T-helper 9 cell (primary cell): Measurements from ENCODE around the gene LRRC1.
A peak's percentile ranks its signal among the peaks of the same experiment; 100 is the strongest.
"Not testable (repeated sequence)": the region's sequence is repeated elsewhere in the genome, so short reads cannot be mapped to it uniquely, and the experiment has no call there.

ENCODE experiments used
- DNase-seq: peaks from one replicate; pipeline ENCODE4 v3.0.0-alpha.2; 2020
- total RNA-seq, 2 donors: gene quantifications; one replicate each; lab custom pipeline; 2026; lab: John Stamatoyannopoulos, UW

LRRC1 gene
- total RNA-seq: 3.4 to 7.9 reads per million in 2 donors

DNA sequence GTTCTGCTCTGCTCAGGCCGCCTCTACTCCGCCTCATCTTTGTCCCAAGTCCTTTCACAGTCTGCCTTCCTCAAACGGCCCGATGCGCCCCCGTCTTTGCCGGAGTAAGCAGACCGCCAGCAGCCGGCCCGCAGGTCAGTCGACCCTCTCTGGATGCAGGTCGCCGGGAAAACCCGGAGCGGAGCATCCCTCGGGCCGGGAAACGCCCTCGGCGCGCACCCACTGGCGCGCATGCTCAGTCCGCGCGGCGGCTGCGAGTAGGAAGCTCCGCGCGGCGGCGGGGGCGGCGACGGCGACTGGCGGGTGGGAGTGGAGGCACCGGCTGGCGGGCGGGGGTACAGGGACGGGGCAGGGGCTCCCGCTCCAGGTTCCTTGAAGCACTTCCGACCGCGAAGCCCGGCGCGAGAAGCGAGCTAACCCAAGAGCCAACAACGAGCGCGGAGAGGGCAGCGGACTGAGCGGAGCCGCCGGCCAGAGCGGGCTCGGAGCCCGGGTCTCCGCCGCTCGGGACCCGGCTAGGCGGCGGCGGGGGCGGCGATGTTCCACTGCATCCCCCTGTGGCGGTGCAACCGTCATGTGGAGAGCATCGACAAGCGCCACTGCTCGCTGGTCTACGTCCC lies at the start of gene LRRC1:
TSS of gene LRRC1 (plus strand) at position 286 of the 620 bp plus-strand sequence. CDS start at position 538, 252 bp downstream.
- peak; percentile 78 for DNase-seq

DNA sequence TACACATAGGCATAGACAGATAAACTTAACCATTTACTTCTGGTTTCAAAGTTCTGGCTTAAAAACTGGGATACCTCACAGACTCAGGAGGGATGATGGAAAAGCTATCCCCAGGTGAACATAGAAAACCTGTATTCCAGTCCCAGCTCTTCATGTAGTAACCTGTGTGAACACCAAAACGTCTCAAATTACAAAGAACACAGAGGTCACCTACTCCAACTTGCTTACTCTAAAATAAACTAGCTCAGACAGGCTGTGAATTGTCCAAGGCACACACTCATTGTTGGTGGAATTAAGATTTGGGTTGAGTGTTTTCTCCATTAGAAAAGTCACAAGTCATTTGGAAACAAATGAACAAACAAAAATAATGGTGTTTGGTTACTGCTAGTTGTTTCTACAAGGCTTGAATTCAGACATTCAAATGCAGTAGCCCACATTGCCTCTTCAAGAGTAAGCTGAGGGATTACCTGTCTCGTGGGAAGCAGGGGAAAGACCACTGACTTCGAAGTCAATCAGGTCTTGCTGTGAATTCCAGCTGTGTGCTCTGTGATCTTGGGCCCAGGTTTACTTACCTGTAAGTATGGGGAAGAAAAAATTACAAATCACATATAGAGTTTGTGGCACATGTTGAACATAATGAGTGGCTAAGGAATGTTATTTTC lies 48.2 kb upstream of the LRRC1 start:
- DNase-seq: no peak

DNA sequence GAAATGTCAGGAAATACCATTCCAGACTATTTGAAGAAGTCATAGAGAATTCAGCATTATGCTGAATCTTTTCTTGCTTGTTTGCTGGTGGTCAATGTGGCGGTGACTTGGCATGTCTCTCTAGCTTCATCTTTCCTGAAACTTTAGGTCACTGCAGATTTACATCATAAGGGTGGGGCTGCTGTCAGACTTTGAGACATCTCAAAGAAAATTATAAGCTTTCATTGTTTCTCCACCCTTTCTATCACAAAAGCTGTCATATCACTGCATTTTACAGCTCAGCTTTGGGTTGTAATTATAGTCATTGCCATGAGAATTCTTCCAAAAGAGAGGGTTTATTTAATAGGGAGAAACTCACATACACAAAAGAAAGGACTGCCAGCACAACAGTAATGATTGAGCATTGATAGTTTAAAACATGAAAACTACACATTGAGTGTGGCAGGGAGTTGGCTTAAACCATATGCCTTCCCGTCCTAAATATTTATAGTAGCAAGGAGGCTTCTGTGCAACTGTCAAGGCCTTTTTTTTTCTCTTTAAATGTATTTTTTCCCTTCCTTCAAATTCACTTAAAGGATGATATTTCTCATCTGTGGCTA lies 44.7 kb upstream of the LRRC1 start:
- DNase-seq: no peak

DNA sequence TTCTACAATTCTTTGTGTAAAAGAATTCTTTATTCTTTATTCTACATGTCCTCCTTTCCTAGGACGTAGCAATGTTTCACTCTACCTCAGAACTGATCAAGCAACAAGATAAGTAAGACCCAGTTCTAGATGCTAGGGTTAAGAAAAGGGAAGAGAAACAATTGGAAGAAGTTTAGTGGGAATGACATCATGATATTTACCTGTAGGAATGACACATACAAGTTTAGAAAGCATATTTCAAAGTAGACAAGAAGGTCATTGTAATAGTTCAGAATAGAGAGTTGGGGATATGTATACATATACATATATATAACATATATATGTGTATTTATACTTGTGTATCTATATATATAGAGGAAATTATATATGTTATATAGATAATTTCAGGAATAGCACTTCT lies 43.4 kb upstream of the LRRC1 start:
- DNase-seq: no peak

DNA sequence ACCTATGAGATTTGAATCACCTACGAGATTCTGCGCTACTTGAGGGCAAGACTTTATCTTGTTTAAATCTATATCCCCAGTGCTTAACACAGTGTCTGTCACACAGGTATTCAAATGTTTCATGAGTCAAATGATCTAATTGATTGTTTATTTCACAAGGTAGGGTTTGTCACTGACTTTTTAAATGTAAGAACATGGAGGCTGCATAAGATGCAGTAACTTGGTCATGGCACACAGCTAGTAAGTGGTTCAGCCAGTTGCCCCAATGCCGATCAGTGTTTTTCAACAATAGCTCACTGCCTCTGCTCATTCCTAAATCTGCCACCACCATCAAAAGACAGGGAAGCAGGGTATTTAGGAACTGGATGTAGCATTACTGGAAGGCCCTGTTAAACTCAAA lies 42.4 kb upstream of the LRRC1 start:
- no peak for DNase-seq

DNA sequence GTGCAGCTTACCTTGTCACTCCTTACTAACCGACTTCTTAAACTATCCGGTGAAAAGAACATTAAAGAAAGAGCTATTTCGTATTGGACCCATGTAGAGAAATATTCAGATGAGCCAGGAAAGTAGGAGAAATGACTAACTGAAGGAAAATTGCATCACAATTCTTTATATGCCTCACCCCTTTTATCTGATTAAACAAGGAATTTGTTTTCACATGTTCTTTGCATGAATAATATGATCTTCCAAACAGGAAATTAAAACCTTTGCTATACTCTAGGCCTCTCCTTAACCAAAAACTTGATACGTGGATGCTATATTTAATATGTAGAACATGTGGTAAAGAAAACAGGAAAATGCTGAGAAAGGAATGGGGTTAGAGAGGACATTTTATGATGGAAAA lies 41.9 kb upstream of the LRRC1 start:
- no peak for DNase-seq

DNA sequence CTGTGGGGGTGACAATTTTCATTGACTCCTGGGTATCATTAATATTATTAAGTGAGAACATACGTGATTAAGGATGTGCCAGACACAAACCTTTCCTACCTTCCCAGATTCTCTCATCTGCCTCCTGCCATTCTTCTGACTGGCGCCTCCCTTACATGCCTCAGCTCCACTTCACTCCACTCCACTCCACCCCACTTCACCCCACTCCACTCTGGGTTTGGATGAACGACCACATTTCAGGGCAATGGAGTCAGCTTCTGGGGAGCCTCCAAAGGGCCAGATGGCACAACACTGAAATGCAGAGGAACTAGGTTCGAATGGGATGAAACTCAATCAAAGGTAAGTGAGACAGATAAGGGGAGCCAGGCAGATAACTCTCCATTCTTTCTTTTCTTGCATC lies 40.5 kb upstream of the LRRC1 start:
- DNase-seq: no peak

DNA sequence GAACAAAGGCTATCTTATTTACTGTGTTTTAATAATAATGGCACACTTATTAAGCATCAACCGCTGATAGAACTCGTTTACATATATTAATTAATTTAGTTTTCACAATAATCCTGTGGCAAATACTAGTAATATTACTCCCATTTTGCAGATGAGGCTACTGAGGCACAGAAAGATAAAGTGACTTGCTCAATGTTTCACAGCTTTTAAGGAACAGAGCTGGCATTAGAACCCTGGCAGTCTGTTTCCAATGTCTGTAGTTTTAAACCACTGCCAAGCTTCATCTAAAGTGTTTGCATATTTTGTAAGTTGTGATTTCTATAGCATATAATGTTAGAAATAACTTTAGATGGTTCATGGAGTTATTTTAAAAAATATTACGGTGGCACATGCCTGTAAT lies 38.4 kb upstream of the LRRC1 start:
- no peak for DNase-seq

DNA sequence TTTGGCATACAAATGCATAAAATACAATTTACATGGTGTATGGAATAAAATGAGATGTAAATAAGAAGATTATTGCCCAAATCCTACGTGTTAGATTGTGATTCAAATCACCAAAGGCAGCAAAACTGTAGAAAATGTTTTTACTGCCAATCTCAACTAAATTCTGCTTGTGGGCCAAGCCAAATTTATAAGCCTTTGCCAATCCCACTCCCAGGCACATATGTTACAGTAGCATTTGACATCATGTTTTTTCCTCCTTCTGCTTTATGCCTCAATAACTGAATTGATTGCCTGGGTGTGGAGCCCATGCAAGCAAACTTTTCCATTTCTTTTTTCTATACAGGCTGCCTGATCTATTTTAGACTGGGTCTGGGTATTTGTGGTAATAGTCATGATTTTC lies 36.3 kb upstream of the LRRC1 start:
- DNase-seq: no peak

DNA sequence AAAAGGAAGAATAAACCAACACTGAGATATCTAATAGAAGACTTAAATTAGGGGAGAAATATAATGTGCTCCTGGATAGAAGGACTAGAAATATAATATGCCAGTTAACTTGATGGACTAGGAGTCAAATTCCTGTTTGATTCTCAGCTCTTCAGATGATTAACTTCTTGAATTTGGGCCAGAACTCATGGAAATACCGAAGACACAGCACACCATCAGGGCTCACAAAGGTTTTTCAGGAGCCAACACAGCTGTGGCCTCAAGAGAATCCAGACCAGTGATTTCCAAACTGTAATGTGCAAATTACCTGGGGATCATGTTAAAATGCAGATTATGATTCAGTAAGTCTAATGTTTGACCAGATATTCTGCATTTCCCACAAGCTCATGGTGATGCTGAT lies 33.8 kb upstream of the LRRC1 start:
- DNase-seq: no peak

DNA sequence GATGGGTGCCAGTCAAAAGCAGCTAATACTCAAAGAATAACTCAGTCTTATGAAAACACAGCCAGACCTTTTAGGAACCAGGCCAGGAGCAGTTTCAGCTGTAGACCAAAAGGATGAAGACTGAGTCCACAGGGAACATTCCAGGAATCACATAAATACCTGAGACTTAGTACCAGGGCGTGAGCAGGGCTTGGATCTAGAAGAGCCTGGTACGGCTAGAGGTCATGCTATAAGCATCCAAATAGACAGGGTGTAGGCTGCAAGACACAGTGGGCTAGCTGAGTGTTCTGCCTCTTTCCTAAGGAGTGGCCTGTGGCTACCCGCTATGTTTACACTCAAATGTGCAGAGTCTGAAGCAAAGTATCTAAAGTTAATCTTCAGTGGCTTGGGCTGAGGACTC lies 29.5 kb upstream of the LRRC1 start:
- DNase-seq: no peak

DNA sequence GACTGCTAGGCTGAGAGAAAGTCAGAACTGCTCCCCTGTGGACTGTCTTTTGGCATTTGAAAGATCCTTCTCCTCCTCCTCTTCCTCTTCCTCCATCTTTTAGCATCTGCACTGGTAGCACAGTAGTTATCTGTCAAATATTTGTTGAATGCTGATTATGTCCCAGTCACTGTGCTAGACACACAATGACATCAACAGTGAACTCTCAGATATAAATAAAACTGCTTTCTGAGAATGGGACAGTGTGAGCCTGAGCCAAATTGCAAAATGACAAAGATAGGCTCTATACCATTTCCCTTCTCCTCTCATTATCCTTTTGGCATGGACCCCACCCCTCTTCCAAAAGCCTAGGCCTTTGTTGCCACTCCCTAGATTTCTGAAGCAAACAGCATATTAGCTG lies 27.9 kb upstream of the LRRC1 start:
- DNase-seq: no peak

DNA sequence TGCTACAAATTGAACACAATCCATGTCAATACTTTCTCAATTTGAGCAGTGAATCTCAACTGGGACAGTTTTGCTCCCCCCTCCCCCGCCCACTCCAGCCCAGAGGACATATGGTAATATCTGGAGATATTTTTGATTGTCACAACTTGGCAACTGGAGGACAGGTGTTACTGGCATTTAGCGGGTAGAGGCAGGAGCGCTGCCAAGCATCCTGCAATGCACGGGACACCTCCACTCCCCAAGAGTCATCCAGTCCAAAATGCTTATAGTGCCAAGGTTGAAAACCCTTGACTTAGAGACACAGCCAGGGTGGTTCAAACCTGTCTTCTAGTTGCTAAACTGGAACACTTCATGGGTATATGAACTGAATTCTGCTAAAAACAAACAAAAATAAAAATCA lies 26.9 kb upstream of the LRRC1 start:
- no peak for DNase-seq

DNA sequence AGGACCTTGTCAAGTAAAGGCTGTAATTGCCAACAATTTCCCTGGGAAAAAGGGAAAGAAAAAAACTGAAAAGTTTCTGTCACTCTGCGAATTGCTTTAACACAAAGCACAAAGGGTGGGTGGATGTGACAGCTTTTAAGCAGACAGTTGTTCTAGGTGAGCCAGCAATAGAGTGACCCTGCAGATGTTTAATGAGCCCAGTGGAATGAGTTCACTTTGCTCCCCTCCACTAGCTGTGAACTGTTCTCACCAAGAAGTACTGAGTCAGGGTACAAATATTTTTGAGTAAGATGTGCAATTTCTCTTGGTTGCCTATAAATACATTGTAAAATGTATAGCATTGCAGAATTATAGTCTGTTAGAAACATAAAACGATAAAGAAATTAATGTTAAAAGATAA lies 26.2 kb upstream of the LRRC1 start:
- DNase-seq: no peak

DNA sequence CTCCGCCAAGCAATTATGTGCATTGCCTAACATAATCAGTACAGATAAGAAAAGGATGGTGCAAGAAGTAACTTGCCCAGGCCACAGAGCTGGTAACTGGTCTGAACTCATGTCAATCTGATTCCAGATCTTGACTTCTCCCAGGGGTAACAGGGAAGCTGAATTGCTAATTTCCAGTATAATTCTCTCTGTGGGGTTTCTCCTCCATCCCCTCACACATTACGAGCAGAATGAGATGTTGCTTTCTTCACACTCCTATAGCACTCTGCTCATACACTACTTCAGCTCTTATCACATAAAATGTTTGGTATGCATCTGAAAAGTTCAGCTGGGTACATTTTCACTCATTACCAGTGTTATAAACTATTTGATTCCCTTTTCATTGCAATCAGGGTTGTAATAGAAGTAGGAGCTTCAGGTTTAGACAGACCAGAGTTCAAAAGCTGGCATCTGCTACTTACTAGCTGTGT lies 24.0 kb upstream of the LRRC1 start:
- no peak for DNase-seq

DNA sequence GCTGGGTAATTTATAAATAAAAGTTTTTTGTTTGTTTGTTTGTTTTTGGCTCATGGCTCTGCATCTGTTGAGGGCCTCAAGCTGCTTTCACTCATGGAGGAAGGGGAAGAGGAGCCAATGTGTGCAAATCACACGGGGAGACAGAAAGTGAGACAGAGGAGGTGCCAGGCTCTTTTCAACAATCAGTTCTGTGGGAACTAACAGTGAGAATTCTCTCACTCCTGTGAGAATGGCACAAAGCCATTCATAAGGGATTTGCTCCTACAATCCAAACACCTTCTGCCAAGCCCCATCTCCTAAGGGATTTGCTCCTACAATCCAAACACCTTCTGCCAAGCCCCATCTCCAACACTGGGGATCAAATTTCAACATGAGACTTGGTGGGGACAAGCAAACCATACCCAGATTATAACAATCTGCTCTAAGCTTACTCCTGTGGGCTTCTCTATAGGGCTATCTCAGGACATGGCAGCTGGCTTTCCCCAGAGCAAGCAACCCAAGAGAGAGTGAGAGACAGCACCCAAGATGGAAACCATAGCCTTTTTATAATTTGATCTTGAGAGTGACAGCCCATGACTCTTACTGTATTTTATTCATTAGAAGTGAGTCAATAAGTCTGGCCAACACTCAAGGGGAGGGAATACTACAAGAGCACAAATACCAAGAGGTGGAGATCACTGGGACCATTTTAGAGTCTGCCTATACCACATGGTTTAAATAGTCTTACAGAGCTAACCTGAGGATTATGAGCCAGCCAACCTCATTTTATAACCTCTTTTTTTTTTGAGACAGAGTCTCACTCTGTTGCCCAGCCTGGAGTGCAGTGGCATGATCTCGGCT lies 22.8 kb upstream of the LRRC1 start:
- DNase-seq: no peak

DNA sequence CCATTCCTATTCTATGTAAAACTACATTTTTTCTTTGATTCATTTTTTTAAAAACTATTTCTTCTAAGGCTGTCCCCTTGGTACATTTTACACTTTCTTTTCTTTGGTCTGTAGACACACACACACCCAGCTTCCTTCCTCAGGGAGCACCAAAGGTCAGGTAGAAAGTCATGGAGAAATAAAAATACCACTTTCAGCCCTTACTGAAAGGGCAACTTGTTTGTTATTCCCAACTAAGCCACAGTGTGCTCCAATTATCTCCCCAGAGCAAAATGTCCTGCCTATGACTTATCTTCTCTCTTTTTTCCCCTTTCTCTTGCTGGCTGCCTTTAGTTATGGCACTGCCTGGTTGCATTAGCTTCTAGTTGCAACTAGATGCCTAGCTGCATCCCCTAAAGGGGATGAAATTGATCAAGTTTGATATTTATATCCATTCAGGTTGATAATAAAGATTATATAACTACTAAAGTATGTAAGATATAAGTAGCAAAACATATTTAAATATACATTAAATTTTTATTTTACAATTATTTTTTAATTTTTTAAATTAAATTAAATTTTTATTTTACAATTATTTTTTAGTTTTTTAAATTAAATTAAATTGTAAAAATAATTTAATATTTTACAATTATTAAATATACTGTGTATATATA lies 21.6 kb upstream of the LRRC1 start:
- DNase-seq: no peak

DNA sequence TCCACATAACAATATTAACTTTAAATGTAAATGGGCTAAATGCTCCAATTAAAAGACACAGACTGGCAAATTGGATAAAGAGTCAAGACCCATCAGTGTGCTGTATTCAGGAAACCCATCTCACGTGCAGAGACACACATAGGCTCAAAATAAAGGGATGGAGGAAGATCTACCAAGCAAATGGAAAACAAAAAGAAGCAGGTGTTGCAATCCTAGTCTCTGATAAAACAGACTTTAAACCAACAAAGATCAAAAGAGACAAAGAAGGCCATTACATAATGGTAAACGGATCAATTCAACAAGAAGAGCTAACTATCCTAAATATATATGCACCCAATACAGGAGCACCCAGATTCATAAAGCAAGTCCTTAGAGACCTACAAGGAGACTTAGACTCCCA lies 18.7 kb upstream of the LRRC1 start:
- not testable (repeated sequence) for DNase-seq

DNA sequence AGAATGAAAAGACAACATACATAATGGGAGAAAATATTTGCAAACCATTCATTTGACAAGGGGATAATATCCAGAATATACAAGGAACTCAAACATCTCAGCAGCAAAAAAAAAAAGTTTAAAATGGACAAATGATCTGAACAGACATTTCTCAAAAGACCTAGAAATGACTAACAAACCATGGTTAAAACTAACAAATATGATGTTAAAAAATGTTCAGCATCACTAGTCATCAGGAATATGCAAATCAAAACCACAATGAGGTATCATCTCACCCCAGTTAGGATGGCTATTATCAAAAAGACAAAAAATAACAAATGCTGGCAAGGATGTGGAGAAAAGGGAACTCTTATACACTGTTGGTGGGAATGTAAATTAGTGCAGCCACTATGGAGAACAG lies 9.8 kb upstream of the LRRC1 start:
- not testable (repeated sequence) for DNase-seq

DNA sequence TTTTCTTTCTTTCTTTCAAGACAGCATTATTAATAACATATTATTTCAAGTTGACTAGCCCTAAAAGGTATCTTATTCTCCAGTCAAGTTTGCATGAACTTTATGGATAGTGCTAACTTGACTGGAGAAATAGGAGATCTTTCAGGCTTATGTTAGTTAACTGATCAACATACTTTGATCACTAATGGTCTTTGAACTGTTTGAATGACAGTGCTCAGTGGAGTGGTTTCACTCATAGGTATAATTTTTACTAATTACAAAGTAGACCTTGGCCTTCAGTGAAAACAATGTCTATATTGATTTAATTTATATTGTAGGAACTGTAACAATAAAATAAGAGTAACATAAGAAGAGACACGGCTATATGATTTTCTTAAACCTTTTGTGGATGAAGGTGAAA lies 8.0 kb upstream of the LRRC1 start:
- DNase-seq: no peak

DNA sequence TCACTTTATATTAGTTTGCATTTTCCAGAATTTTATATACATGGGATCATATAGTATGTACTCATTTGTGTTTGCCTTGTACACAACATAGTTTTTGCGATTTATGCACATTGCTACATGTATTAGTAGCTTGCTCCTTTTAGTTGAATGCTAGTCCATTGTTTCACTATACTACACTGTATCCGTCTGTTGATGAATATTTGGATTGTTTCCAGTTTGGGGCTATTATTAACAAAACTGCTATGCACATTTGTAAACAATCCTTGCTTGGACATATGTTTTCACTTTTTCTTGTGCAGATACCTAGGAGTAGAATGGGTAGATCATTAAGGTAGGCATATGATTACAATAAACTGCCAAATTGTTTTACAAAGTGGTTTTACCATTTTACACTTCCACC lies 3.9 kb upstream of the LRRC1 start:
- no peak for DNase-seq

DNA sequence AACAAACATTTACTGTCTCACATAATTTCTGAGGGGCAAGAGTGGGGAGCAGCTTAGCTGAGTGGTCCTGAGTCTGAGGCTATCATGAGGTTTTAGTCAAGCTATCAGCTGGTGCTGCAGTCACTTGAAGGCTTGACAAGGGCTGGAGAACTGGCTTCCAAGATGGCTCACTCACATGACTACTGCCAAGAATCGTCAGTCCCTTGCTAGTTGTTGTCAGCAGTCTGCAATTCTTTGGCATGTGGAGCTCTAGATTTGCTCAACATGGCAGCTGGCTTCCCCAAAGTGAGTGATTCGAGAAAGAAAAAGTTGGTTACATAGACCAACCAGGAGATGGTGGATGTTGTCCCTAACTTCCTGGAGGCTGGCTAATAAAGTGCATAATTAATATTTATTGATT lies 2.8 kb upstream of the LRRC1 start:
- no peak for DNase-seq

DNA sequence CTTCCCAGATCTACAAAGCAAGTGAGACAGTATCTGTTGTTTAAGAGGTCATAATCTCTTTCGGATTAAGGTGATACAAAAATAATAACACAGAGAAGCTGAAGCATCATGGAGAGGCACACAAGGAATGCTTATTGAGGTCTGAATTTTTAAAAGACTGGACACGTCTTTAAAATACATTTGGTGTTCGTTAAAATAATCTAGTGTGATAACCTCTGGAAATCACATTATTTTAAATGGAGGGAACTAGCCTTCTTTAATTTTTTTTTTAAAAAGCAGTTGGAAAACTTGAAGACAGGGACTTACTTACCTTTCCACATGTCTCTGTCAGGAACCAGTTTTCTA lies 1.9 kb upstream of the LRRC1 start:
- no peak for DNase-seq
